ENCODE results near the gene SOX11.

GRCh38 chr2:5725794-5726463, 33.7 kb downstream of the SOX11 start:
- TF ChIP-seq CTCF (IDR thresholded peaks at IDR 0.05) (no peak), POLR2A (IDR thresholded peaks at IDR 0.05) (no peak)

Measured in ovary (tissue), 3 donors.